HEK293 (cell line): ENCODE results near the gene ARFGAP1.
"Not testable (repeated sequence)": the region's sequence is repeated elsewhere in the genome, so short reads cannot be mapped to it uniquely, and the experiment has no call there.

Experiments used
- CTCF ChIA-PET: fragments of 350-600 bp; formaldehyde crosslinking; extraction: SDS; loops from one replicate; lab custom pipeline; 2021; ENCODE audit warnings: antibody characterized with exemption; lab: Yijun Ruan, JAX
- POLR2A ChIA-PET: fragments of 300-600 bp; formaldehyde crosslinking; extraction: SDS; loops from one replicate; lab custom pipeline; 2020; ENCODE audit warnings: antibody characterized with exemption, inconsistent platforms; lab: Yijun Ruan, JAX
- H3K27ac ChIP-seq: fragments of 200-500 bp; sonication (Bioruptor generic); 2 replicates; pipeline ENCODE4 v1.5.1; 2014; ENCODE audit warnings: low read depth, low read length, control low read depth, inconsistent platforms; ENCODE audit errors: extremely low read depth
- H3K36me3 ChIP-seq, 2 experiments: fragments of 200-500 bp in 1 of 2; sonication (Bioruptor generic) in 1 of 2; 1 replicate in 1 of 2; 2 replicates in 1 of 2; pipeline ENCODE4 v1.5.1; 2014 to 2017; ENCODE audit warnings: inconsistent platforms in 2 of 2, low read length in 2 of 2; ENCODE audit not compliant: control insufficient read depth in 2 of 2, insufficient read depth in 1 of 2
- H3K4me1 ChIP-seq: fragments of 200-500 bp; sonication (Bioruptor generic); 2 replicates; pipeline ENCODE4 v1.5.1; 2014; ENCODE audit warnings: mild to moderate bottlenecking, low read length, inconsistent platforms; ENCODE audit not compliant: control insufficient read depth, insufficient read depth
- H3K4me3 ChIP-seq: 2 replicates; pipeline ENCODE4 v1.5.1; 2011; ENCODE audit warnings: low read depth, mild to moderate bottlenecking, control low read depth, low read length, moderate library complexity
- H3K9me3 ChIP-seq: fragments of 200-500 bp; sonication (Bioruptor generic); 2 replicates; pipeline ENCODE4 v1.5.1; 2014; ENCODE audit warnings: low read depth, low read length, inconsistent platforms; ENCODE audit not compliant: control insufficient read depth, insufficient read depth
- BCL11B ChIP-seq: fragments of 450-650 bp; formaldehyde crosslinking; IDR thresholded peaks from 2 replicates; pipeline ENCODE4 v1.5.1; 2016; ENCODE audit warnings: low read depth, missing biosample characterization, missing genetic modification characterization
- HOXA7 ChIP-seq: sonication (generic); formaldehyde crosslinking; IDR thresholded peaks from 2 replicates; pipeline ENCODE4 v1.8.1; 2022; ENCODE audit warnings: missing genetic modification reagents, borderline replicate concordance
- KLF1 ChIP-seq: fragments of 450-650 bp; formaldehyde crosslinking; IDR thresholded peaks from 2 replicates; pipeline ENCODE4 v1.5.1; 2016; ENCODE audit warnings: missing biosample characterization, missing genetic modification characterization
- SP2 ChIP-seq: fragments of 450-650 bp; formaldehyde crosslinking; IDR thresholded peaks from 2 replicates; pipeline ENCODE4 v1.5.1; 2016; ENCODE audit warnings: missing biosample characterization, missing genetic modification characterization
- SP7 ChIP-seq: fragments of 450-650 bp; formaldehyde crosslinking; IDR thresholded peaks from 2 replicates; pipeline ENCODE4 v1.5.1; 2016; ENCODE audit warnings: missing biosample characterization, missing genetic modification characterization
- ZFP3 ChIP-seq: fragments of 450-650 bp; formaldehyde crosslinking; IDR thresholded peaks from 2 replicates; pipeline ENCODE4 v1.5.1; 2016; ENCODE audit warnings: low read depth, missing biosample characterization, missing genetic modification characterization
- ZIC2 ChIP-seq: fragments of 450-650 bp; formaldehyde crosslinking; IDR thresholded peaks from 2 replicates; pipeline ENCODE4 v1.5.1; 2016; ENCODE audit warnings: missing biosample characterization, missing genetic modification characterization
- ZNF292 ChIP-seq: fragments of 450-650 bp; formaldehyde crosslinking; IDR thresholded peaks from 2 replicates; pipeline ENCODE4 v1.5.1; 2016; ENCODE audit warnings: low read depth, missing biosample characterization, missing genetic modification characterization, borderline replicate concordance
- ZNF837 ChIP-seq: fragments of 450-650 bp; formaldehyde crosslinking; IDR thresholded peaks from 2 replicates; pipeline ENCODE4 v1.5.1; 2016; ENCODE audit warnings: missing biosample characterization, missing genetic modification characterization
- TF ChIP-seq, protein P1 (sequence below): fragments of 450-650 bp; formaldehyde crosslinking; IDR thresholded peaks from 2 replicates; pipeline ENCODE4 v1.5.1; 2016; ENCODE audit warnings: missing biosample characterization, missing genetic modification characterization, borderline replicate concordance

The ARFGAP1 gene

DNA sequence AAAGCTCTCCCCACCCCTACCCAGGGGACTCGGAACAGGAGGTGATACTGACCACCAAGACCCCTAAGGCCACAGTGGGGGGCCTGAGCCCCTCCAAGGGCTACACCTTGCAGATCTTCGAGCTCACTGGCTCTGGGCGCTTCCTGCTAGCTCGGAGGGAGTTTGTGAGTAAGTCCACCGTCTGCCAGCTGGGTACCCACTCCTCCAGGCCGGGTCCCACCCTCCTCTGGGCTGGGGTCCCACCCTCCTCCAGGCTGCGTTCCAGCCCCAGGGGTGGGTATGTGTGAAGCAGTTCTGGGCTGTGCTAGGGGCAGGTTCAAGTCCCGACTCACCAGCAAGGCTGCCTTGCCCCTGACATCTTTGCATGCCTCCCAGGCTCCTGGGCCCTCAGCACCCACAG, 32.8 kb downstream of the ARFGAP1 start:
- H3K9me3 ChIP-seq, result no peaks in the 10 kb centered on the region
- no peak overlapping the region for H3K4me3 ChIP-seq
- H3K27ac ChIP-seq, result no peak overlapping the region
- no peak for TF ChIP-seq SP7 (tag by site-specific recombination)
- TF ChIP-seq KLF1, result peak; percentile 72
- peak; percentile 25; the same call in 1 of the 2 replicates for TF ChIP-seq SP2 (tag by site-specific recombination)
- TF ChIP-seq, all 188 proteins: peak for 2
- Histone ChIP-seq H3K36me3 (no peaks in the 10 kb centered on the region), H3K4me1 (no peaks in the 10 kb centered on the region)
- CTCF ChIA-PET, result interaction anchor here (0.7 to 1.6 kb wide), 2 partner anchors 76 to 84 kb away, joined by 4 to 9 read pairs; no protein-coding TSS in a partner anchor
- POLR2A ChIA-PET, result interaction anchor here (0.6 kb wide), 1 partner anchor 10 kb away, joined by 3 read pairs; no protein-coding TSS in a partner anchor

DNA sequence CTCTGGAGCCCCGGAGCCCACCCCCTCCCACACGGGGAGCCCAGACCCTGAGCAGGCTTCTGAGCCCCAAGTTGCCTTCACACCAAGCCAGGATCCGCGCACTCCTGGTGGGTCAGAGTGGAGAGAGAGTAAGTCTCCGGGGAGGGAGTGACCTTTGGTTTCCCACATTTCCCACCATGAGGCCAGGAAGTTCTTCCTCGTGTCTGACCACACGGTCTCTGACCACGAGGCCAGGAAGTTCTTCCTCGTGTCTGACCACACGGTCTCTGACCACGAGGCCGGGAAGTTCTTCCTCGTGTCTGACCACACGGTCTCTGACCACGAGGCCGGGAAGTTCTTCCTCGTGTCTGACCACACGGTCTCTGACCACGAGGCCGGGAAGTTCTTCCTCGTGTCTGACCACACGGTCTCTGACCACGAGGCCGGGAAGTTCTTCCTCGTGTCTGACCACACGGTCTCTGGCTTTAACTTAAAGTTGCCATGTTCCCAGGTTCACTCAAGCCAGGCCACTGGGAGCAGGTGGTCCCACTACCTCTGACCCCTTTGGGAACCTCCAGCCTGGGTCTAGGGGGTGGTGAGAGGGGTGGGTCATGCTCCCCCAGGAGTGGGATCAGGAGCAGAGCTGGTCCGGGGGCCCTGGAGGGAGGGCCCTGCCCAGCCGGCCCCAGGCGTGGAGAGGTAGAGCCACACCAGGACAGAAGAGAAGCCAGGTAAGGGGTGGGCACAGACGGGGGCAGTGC, 33.5 kb downstream of the ARFGAP1 start:
- H3K36me3 ChIP-seq, POLR2A ChIA-PET, H3K4me1 ChIP-seq, H3K4me3 ChIP-seq, H3K9me3 ChIP-seq, H3K27ac ChIP-seq: not testable (repeated sequence)
- CTCF ChIA-PET, result interaction anchor here (1.6 kb wide), 1 partner anchor 75 kb away, joined by 9 read pairs; no protein-coding TSS in a partner anchor

DNA sequence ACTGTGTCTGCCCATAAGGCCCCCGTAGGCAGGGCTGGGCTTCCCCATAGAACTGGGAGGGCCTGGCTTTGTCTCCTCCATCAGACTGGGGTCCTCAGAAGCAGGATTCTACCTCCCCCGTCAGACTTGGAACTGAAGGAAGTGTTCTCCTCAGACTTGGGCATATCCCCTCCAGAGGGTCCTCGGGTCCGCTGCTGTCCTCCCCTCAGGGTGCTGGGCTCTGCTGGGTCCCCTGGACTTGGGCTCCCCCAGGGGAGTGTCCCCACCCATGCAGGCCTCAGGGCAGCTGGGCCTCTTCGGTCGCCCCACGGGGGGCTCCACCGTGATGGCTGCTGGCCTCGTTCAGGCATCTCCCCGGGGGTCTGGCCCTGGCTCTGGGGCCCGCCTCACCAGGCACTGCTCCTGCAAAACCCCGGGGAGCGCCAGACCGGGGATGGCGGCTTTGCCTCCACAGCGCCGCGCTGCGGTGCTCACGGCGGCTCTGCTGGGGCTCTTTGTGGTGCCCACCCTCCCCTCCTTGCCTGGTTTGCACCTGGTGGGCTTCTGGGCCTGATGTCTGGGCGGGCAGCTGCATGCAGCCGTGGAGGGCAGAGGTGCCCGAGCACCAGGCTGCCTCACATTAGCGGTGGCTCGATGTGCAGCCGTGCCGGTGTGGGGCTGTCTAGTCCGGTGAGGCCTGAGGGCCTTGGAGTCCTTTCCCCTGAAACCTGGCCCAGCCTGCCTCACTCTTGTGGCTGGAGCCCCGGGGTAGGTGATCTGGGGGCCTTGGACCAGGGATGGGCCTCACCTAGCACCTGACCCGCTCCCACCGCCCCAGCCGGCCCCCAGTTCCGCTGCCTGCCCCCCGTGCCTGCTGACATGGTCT, 34.3 kb downstream of the ARFGAP1 start:
- Histone ChIP-seq H3K36me3 (no peaks in the 10 kb centered on the region), H3K4me1 (no peaks in the 10 kb centered on the region), H3K9me3 (no peaks in the 10 kb centered on the region), H3K4me3 (no peak overlapping the region), H3K27ac (no peak overlapping the region)
- ChIA-PET CTCF (interaction anchor here (0.6 to 4.9 kb wide), 4 partner anchors 74 to 196 kb away, joined by 3 to 89 read pairs (median 12); no protein-coding TSS in a partner anchor), POLR2A (no interaction called here)
- TF ChIP-seq HOXA7 (CRISPR knock-in tag), result no peak
- TF ChIP-seq ZFP3, result no peak
- TF ChIP-seq, protein P1, sequence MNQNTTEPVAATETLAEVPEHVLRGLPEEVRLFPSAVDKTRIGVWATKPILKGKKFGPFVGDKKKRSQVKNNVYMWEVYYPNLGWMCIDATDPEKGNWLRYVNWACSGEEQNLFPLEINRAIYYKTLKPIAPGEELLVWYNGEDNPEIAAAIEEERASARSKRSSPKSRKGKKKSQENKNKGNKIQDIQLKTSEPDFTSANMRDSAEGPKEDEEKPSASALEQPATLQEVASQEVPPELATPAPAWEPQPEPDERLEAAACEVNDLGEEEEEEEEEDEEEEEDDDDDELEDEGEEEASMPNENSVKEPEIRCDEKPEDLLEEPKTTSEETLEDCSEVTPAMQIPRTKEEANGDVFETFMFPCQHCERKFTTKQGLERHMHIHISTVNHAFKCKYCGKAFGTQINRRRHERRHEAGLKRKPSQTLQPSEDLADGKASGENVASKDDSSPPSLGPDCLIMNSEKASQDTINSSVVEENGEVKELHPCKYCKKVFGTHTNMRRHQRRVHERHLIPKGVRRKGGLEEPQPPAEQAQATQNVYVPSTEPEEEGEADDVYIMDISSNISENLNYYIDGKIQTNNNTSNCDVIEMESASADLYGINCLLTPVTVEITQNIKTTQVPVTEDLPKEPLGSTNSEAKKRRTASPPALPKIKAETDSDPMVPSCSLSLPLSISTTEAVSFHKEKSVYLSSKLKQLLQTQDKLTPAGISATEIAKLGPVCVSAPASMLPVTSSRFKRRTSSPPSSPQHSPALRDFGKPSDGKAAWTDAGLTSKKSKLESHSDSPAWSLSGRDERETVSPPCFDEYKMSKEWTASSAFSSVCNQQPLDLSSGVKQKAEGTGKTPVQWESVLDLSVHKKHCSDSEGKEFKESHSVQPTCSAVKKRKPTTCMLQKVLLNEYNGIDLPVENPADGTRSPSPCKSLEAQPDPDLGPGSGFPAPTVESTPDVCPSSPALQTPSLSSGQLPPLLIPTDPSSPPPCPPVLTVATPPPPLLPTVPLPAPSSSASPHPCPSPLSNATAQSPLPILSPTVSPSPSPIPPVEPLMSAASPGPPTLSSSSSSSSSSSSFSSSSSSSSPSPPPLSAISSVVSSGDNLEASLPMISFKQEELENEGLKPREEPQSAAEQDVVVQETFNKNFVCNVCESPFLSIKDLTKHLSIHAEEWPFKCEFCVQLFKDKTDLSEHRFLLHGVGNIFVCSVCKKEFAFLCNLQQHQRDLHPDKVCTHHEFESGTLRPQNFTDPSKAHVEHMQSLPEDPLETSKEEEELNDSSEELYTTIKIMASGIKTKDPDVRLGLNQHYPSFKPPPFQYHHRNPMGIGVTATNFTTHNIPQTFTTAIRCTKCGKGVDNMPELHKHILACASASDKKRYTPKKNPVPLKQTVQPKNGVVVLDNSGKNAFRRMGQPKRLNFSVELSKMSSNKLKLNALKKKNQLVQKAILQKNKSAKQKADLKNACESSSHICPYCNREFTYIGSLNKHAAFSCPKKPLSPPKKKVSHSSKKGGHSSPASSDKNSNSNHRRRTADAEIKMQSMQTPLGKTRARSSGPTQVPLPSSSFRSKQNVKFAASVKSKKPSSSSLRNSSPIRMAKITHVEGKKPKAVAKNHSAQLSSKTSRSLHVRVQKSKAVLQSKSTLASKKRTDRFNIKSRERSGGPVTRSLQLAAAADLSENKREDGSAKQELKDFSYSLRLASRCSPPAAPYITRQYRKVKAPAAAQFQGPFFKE, result no peak
- no peak for TF ChIP-seq ZNF837 (tag by site-specific recombination)
- peak; percentile 35 for TF ChIP-seq ZIC2 (tag by site-specific recombination)
- no peak for TF ChIP-seq BCL11B (tag by site-specific recombination)
- no peak for TF ChIP-seq ZNF292 (tag by site-specific recombination)
